ENCODE results near the gene DTNA. TPM values are rescaled to one million over a fixed set of nuclear protein-coding genes. Genes with fewer than 3 reads are reported as not detected.
"Not testable (repeated sequence)": the region's sequence is repeated elsewhere in the genome, so short reads cannot be mapped to it uniquely, and the experiment has no call there.

Gene DTNA
- total RNA-seq, 3 donors from 2014 or later: 0.18 to 0.24 TPM; not detected in 1

GRCh38 chr18:34911661-34912384 is 201.7 kb downstream of the DTNA start:
- DNase-seq (no peak), ATAC-seq (no peak)
- Mint-ChIP-seq H3K36me3 (ENCODE audit: insufficient read depth) (no peaks in the 10 kb centered on the region), H3K4me1 (ENCODE audit: low read depth) (no peaks in the 10 kb centered on the region), H3K27me3 (ENCODE audit: low read depth) (peaks cover 4% of the 10 kb centered on the region), H3K4me3 (no peak overlapping the region), H3K9me3 (peaks cover 4% of the 10 kb centered on the region)

DNA sequence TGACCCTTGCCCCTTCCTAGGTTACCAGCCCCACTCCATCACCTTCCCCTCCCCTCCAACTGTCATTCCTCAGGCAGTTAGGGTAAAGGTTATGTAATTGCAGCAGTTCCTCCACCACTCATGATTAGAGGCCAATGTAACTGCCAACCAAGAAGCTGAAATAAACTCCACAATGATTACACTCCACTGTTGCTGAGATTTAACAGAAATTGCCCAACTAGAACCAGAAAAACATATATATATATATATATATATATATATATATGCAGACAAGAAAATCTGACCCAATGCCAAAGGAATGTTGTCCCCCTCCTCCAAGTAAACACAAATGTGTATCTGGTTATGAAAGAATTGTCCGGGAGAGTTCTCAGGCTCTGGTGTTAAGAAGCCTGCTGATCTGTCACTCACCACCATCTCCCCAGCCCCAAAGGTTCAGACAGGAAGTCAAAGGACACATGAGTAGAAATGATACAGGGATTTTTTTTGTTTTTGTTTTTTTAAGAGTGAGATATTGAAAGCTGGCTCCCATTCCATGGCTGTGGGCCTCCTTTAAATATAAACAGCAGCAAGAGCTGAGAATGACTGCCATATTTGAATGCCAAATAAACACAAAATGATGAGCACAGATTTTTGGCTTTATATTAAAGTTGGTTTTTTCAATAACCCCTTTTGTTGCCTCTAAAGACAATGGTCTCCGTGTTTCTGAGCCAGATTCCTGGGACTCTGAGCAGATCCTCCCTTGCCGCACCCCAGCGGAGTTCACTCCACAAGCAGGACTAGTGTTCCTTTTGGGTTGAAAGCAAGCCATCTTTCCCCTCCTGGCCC is 204.0 kb downstream of the DTNA start:
- Mint-ChIP-seq H3K27me3 (ENCODE audit: low read depth) (peaks cover 4% of the 10 kb centered on the region), H3K36me3 (ENCODE audit: insufficient read depth) (no peaks in the 10 kb centered on the region), H3K4me1 (ENCODE audit: low read depth) (no peaks in the 10 kb centered on the region), H3K4me3 (no peak overlapping the region), H3K9me3 (no peaks in the 10 kb centered on the region)
- DNase-seq (no peak), ATAC-seq (no peak)

- H3K9me3 Mint-ChIP-seq: no peaks in the 10 kb centered on the region
- ATAC-seq (no peak), DNase-seq (no peak)
- H3K4me1 Mint-ChIP-seq (ENCODE audit: low read depth): no peaks in the 10 kb centered on the region
- no peak overlapping the region for H3K4me3 Mint-ChIP-seq
- H3K36me3 Mint-ChIP-seq (ENCODE audit: insufficient read depth): no peaks in the 10 kb centered on the region
- peaks cover 4% of the 10 kb centered on the region for H3K27me3 Mint-ChIP-seq (ENCODE audit: low read depth)
Observed at GRCh38 chr18:34915046-34915445, 204.9 kb downstream of the DTNA start.

DNA sequence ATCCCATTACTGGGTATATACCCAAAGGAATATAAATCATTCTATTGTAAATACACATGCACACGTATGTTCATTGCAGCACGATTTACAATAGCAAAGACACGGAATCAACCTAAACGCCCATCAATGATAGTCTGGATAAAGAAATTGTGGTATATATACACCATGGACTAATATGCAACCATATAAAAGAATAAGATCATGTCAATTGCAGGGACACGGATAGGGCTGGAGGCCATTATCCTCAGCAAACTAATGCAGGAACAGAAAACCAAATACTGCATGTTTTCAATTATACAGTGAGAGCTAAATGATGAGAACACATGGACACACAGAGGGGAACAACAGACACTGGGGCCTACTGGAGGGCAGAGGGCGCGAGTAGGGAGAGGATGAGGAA is 206.4 kb downstream of the DTNA start:
- not testable (repeated sequence) for H3K36me3 Mint-ChIP-seq (ENCODE audit: insufficient read depth); H3K4me1 Mint-ChIP-seq (ENCODE audit: low read depth); H3K27me3 Mint-ChIP-seq (ENCODE audit: low read depth); H3K9me3 Mint-ChIP-seq; DNase-seq; ATAC-seq; H3K4me3 Mint-ChIP-seq

DNA sequence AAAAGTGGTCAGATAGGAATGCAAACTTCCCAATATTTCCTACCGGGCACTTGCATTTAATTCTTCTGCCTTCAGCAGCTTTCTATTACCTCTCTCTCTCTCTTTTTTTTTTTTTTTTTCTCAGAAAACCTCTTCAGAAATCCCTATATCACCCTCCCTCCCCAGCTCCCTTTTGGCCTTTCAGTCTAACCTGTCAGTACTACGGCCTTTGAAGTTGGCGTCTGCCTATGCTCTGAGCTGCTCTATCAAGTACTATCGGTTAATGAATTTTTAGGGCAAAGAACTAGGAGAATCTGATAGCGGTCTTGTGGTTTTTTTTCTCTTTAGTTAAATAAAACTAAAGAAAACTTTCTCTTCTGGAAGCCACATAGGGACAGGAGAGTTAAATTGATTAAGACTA is 208.8 kb downstream of the DTNA start:
- Mint-ChIP-seq H3K36me3 (ENCODE audit: insufficient read depth) (no peaks in the 10 kb centered on the region), H3K4me3 (no peak overlapping the region), H3K27me3 (ENCODE audit: low read depth) (peaks cover 8% of the 10 kb centered on the region), H3K9me3 (no peaks in the 10 kb centered on the region), H3K4me1 (ENCODE audit: low read depth) (no peaks in the 10 kb centered on the region)
- ATAC-seq: no peak
- DNase-seq: no peak

GRCh38 chr18:34921226-34921625 is 211.1 kb downstream of the DTNA start:
- DNase-seq (no peak), ATAC-seq (no peak)
- no peaks in the 10 kb centered on the region for H3K9me3 Mint-ChIP-seq
- H3K4me1 Mint-ChIP-seq (ENCODE audit: low read depth): no peaks in the 10 kb centered on the region
- no peak overlapping the region for H3K4me3 Mint-ChIP-seq
- H3K36me3 Mint-ChIP-seq (ENCODE audit: insufficient read depth): no peaks in the 10 kb centered on the region
- peaks cover 13% of the 10 kb centered on the region for H3K27me3 Mint-ChIP-seq (ENCODE audit: low read depth)

- Mint-ChIP-seq H3K36me3 (ENCODE audit: insufficient read depth) (no peaks in the 10 kb centered on the region), H3K4me3 (no peak overlapping the region), H3K4me1 (ENCODE audit: low read depth) (no peaks in the 10 kb centered on the region), H3K9me3 (no peaks in the 10 kb centered on the region), H3K27me3 (ENCODE audit: low read depth) (peaks cover 9% of the 10 kb centered on the region)
- DNase-seq: no peak
- ATAC-seq: no peak
Observed at GRCh38 chr18:34921811-34922385, 211.8 kb downstream of the DTNA start.

DNA sequence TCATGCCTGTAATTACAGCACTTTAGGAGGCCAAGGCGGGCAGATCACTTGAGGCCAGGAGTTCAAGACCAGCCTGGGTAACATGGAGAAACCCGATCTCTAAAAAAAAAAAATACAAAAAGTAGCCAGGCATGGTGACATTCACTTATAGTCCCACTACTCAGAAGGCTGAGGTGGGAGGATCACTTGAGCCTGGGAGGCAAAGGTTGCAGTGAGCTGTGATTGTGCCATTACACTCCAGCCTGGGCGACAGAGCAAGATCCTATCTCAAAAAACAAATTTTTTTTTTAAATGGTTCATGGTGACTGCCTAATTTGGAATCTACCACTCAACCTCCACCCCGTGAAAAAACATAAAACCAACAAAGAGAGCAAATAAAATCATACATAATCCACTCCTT is 212.5 kb downstream of the DTNA start:
- not testable (repeated sequence) for H3K4me3 Mint-ChIP-seq; DNase-seq; H3K36me3 Mint-ChIP-seq (ENCODE audit: insufficient read depth); H3K4me1 Mint-ChIP-seq (ENCODE audit: low read depth); H3K9me3 Mint-ChIP-seq; H3K27me3 Mint-ChIP-seq (ENCODE audit: low read depth); ATAC-seq

DNA sequence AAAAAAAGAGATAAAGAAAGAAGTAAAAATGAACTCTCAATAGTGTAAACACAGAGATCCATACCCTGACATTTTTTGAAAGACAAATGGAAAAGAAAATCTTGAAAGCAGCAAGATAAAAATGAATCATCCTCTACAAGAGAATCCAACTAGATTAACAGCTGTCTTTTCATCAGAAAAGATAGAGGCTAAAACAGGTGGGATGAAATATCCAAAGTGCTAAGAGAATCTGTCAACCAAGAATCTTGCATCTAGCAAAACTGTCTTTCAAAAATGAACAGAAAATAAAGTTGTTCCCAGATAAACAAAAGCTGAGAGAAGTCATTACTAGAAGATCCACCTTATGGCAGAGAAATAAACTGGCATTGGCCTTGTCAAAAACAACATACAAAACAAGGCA is 213.8 kb downstream of the DTNA start:
- ATAC-seq (no peak), DNase-seq (no peak)
- no peak overlapping the region for H3K4me3 Mint-ChIP-seq
- no peaks in the 10 kb centered on the region for H3K4me1 Mint-ChIP-seq (ENCODE audit: low read depth)
- peaks cover 9% of the 10 kb centered on the region for H3K27me3 Mint-ChIP-seq (ENCODE audit: low read depth)
- no peaks in the 10 kb centered on the region for H3K9me3 Mint-ChIP-seq
- H3K36me3 Mint-ChIP-seq (ENCODE audit: insufficient read depth): no peaks in the 10 kb centered on the region

GRCh38 chr18:34926683-34927082 is 216.6 kb downstream of the DTNA start:
- Mint-ChIP-seq H3K27me3 (ENCODE audit: low read depth) (peaks cover 9% of the 10 kb centered on the region), H3K9me3 (no peaks in the 10 kb centered on the region), H3K4me1 (ENCODE audit: low read depth) (no peaks in the 10 kb centered on the region), H3K36me3 (ENCODE audit: insufficient read depth) (no peaks in the 10 kb centered on the region), H3K4me3 (no peak overlapping the region)
- DNase-seq: no peak
- no peak for ATAC-seq

GRCh38 chr18:34928088-34928753 is 218.1 kb downstream of the DTNA start:
- H3K36me3 Mint-ChIP-seq (ENCODE audit: insufficient read depth): no peaks in the 10 kb centered on the region
- H3K27me3 Mint-ChIP-seq (ENCODE audit: low read depth): peaks cover 5% of the 10 kb centered on the region
- ATAC-seq: no peak
- H3K4me1 Mint-ChIP-seq (ENCODE audit: low read depth): no peaks in the 10 kb centered on the region
- DNase-seq: no peak
- no peak overlapping the region for H3K4me3 Mint-ChIP-seq
- no peaks in the 10 kb centered on the region for H3K9me3 Mint-ChIP-seq

DNA sequence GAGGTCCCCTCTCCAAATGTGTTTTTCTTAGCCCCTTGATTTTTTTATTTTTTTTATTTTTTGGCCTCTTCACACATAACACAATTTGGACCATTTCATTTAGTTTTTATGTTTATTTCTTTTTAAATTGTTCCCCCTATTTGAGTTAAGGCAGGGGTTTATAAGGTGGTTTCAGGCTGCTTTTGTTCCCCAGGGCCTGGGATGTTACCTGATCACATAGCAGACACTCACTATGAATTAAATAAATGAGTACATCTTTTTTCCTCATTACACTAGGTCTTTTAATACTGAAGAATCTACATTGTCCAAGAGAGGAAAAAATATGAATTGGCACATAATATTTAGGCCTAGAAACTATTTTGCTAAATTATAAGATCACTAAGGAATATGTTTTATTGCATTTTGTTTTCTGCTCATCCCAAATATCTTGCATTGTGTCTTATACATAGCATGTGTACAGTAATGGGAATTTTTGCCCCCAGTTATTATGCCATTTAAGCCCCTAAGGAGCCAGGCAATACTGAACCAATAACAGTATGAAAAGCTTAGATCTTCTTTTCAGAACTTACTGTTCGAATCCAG is 218.7 kb downstream of the DTNA start:
- DNase-seq (no peak), ATAC-seq (no peak)
- Mint-ChIP-seq H3K27me3 (ENCODE audit: low read depth) (peaks cover 6% of the 10 kb centered on the region), H3K9me3 (no peaks in the 10 kb centered on the region), H3K4me1 (ENCODE audit: low read depth) (no peaks in the 10 kb centered on the region), H3K36me3 (ENCODE audit: insufficient read depth) (no peaks in the 10 kb centered on the region), H3K4me3 (no peak overlapping the region)

DNA sequence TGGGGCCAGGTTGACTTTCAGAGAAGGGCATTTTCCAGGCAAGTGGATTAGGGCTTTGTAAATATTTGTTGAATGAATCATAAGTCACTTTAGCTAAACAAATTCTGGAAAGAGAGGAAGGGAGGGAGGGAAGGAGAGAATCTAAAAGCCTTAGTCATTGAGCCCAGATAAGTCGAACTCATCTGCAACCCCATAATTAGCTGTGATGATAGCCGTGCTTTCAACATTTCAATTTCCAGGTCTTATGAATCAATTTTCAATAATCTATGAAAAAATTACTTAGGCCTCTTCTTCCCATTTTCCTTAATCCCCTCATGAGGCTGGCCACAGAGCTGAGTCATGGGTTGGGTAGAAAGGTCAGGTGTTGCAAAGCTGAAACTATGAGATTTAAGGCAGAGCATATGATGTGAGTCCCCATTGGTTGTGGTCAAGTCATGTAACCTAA is 219.3 kb downstream of the DTNA start:
- DNase-seq: no peak
- H3K36me3 Mint-ChIP-seq (ENCODE audit: insufficient read depth): no peaks in the 10 kb centered on the region
- H3K9me3 Mint-ChIP-seq: no peaks in the 10 kb centered on the region
- peaks cover 6% of the 10 kb centered on the region for H3K27me3 Mint-ChIP-seq (ENCODE audit: low read depth)
- H3K4me1 Mint-ChIP-seq (ENCODE audit: low read depth): no peaks in the 10 kb centered on the region
- ATAC-seq: no peak
- H3K4me3 Mint-ChIP-seq: no peak overlapping the region

DNA sequence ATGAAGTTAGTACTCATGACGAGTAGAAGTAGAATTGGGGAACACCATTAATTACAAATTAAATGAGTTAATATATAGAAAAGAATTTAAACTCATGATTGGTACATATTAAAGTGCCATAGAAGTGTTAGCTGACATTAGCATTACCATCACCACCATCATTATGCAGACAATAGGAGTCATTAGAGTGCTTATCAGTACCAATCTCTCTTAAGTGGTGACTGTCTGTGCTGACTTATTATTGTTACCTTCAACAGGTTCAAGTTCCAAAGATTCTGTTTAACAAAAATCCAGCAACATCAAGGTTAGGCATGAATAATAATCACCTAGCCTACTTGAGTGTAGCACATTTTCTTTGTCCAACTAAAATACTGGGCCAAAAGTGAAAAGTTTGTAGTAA is 222.3 kb downstream of the DTNA start:
- ATAC-seq: no peak
- no peaks in the 10 kb centered on the region for H3K36me3 Mint-ChIP-seq (ENCODE audit: insufficient read depth)
- no peaks in the 10 kb centered on the region for H3K9me3 Mint-ChIP-seq
- DNase-seq: no peak
- no peak overlapping the region for H3K4me3 Mint-ChIP-seq
- H3K4me1 Mint-ChIP-seq (ENCODE audit: low read depth): no peaks in the 10 kb centered on the region
- H3K27me3 Mint-ChIP-seq (ENCODE audit: low read depth): peaks cover 6% of the 10 kb centered on the region
